Measurements from ENCODE around the gene MAPKAP1. TPM values are rescaled to one million over a fixed set of nuclear protein-coding genes. Genes with fewer than 3 reads are reported as not detected.

The MAPKAP1 gene
- total RNA-seq, 2 donors from 2014 or later = 54.9 to 70.1 TPM

GRCh38 chr9:125422853-125423252, 284.2 kb downstream of the MAPKAP1 start:
- no peak for TF ChIP-seq CTCF (IDR thresholded peaks at IDR 0.05)
- H3K27ac ChIP-seq = no peak overlapping the region
- DNase-seq = no peak
- no peak overlapping the region for H3K4me3 ChIP-seq
- H3K36me3 ChIP-seq = no peaks in the 10 kb centered on the region
- H3K9me3 ChIP-seq = no peaks in the 10 kb centered on the region
- no peak overlapping the region for H3K9ac ChIP-seq (ENCODE audit: low read depth in 2 of 2, low read length in 2 of 2)
- no peaks in the 10 kb centered on the region for H3K4me1 ChIP-seq
- H3K27me3 ChIP-seq = no peaks in the 10 kb centered on the region
- intact Hi-C loops (cut with DNase I) = no loop called here

- no peak overlapping the region for H3K27ac ChIP-seq
- TF ChIP-seq CTCF (IDR thresholded peaks at IDR 0.05) = no peak
- H3K9ac ChIP-seq (ENCODE audit: low read depth in 2 of 2, low read length in 2 of 2) = no peak overlapping the region
- no peaks in the 10 kb centered on the region for H3K4me1 ChIP-seq
- no peaks in the 10 kb centered on the region for H3K36me3 ChIP-seq
- intact Hi-C loops (cut with DNase I) = no loop called here
- H3K9me3 ChIP-seq = no peaks in the 10 kb centered on the region
- no peak for DNase-seq
- no peaks in the 10 kb centered on the region for H3K27me3 ChIP-seq
- H3K4me3 ChIP-seq = no peak overlapping the region
Observed at GRCh38 chr9:125421591-125422181, 285.3 kb downstream of the MAPKAP1 start.

- intact Hi-C loops (cut with DNase I) = no loop called here
- Histone ChIP-seq H3K4me1 (no peaks in the 10 kb centered on the region), H3K27me3 (no peaks in the 10 kb centered on the region), H3K36me3 (no peaks in the 10 kb centered on the region), H3K4me3 (no peak overlapping the region), H3K9me3 (no peaks in the 10 kb centered on the region), H3K9ac (ENCODE audit: low read depth in 2 of 2, low read length in 2 of 2) (no peak overlapping the region), H3K27ac (no peak overlapping the region)
- no peak for DNase-seq
- TF ChIP-seq CTCF (IDR thresholded peaks at IDR 0.05) = no peak
Observed at GRCh38 chr9:125421166-125421565, 285.8 kb downstream of the MAPKAP1 start.

GRCh38 chr9:125418404-125418803, 288.6 kb downstream of the MAPKAP1 start:
- Histone ChIP-seq H3K9ac (ENCODE audit: low read depth in 2 of 2, low read length in 2 of 2) (no peak overlapping the region), H3K4me3 (no peak overlapping the region), H3K27me3 (no peaks in the 10 kb centered on the region), H3K9me3 (no peaks in the 10 kb centered on the region), H3K4me1 (no peaks in the 10 kb centered on the region), H3K27ac (no peak overlapping the region), H3K36me3 (no peaks in the 10 kb centered on the region)
- no peak for TF ChIP-seq CTCF (IDR thresholded peaks at IDR 0.05)
- DNase-seq = no peak
- intact Hi-C loops (cut with DNase I) = loop anchor here (10.0 kb wide), 1 partner anchor 136 kb away; no protein-coding TSS in a partner anchor

- H3K27me3 ChIP-seq = no peaks in the 10 kb centered on the region
- H3K4me1 ChIP-seq = no peaks in the 10 kb centered on the region
- H3K9ac ChIP-seq (ENCODE audit: low read depth in 2 of 2, low read length in 2 of 2) = no peak overlapping the region
- no peak overlapping the region for H3K27ac ChIP-seq
- H3K36me3 ChIP-seq = no peaks in the 10 kb centered on the region
- H3K4me3 ChIP-seq = no peak overlapping the region
- intact Hi-C loops (cut with DNase I) = loop anchor here (10.0 kb wide), 1 partner anchor 138 kb away; no protein-coding TSS in a partner anchor
- DNase-seq = no peak
- H3K9me3 ChIP-seq = no peaks in the 10 kb centered on the region
- no peak for TF ChIP-seq CTCF (IDR thresholded peaks at IDR 0.05)
Observed at GRCh38 chr9:125416517-125416916, 290.5 kb downstream of the MAPKAP1 start.

Measured in colonic mucosa (tissue), 4 donors.